Brain microvascular endothelial cell (primary cell): ENCODE results near the gene NTMT2.
"Not testable (repeated sequence)": the region's sequence is repeated elsewhere in the genome, so short reads cannot be mapped to it uniquely, and the experiment has no call there.

Source experiments
- DNase-seq: peaks from one replicate; pipeline ENCODE4 v3.0.0-alpha.2; 2020
- H3K27ac ChIP-seq: fragments of 250-450 bp; sonication (Bioruptor Pico); 2 replicates; pipeline ENCODE4 v1.5.1; 2020; ENCODE audit warnings: mild to moderate bottlenecking, moderate library complexity
- H3K27me3 ChIP-seq: fragments of 250-450 bp; sonication (Bioruptor Pico); replicated peaks from 2 replicates; pipeline ENCODE4 v1.5.1; 2020; ENCODE audit warnings: mild to moderate bottlenecking
- H3K36me3 ChIP-seq: fragments of 250-450 bp; sonication (Bioruptor Pico); replicated peaks from 2 replicates; pipeline ENCODE4 v1.5.1; 2020; ENCODE audit warnings: mild to moderate bottlenecking
- H3K4me3 ChIP-seq: 2 replicates; pipeline ENCODE4 v1.5.1; 2011; ENCODE audit warnings: low read depth, mild to moderate bottlenecking, control low read depth, low read length, moderate library complexity
- in situ Hi-C: cut with HindIII; loops from 2 replicates; pipeline ENCODE4 v1.10.0; 2017; ENCODE audit warnings: low sequenced_read_pairs, low pct_ligation_motif_present
- TF ChIP-seq, protein P1 (sequence below): IDR thresholded peaks from 2 replicates; pipeline ENCODE4 v1.5.1; 2011; ENCODE audit warnings: low read depth, mild to moderate bottlenecking, moderate library complexity, low read length, control low read depth, inconsistent platforms; ENCODE audit errors: missing control alignments

Gene NTMT2

DNA sequence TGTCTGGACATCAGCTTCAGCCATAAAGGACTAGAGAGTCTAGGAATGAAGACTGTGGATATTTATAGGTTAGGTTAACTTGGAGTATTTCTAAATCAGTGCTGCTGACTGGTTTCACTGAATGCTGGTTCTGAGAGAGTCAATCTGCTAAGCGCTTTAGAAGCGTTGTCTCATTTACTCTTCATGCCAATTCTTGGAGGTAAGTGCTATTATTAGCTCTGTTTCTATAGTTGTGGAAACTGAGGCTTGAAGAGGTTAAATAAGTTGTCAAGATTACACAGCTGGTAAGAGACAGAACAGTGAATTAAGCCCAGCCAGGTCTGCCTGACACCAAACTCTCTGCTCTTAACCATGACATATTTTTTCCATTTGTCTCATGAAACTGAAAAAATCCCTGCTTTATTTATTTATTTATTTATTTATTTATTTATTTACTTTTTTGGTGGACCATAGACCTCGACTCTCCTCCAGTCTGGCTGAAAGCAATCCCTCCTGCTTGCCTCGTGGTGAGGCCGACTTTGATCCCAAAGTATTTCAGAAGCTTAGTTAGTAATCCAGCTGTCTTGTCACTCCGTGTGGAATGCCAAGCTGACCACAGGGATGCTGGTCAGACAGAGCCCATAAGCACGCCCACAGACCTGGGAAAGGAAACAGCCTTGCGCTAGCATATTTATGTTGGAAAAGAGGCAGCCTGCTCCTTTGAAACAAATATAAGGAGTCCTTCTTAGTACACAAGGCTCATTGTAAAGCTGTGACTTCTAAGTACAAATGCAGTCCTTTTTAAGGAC lies 16.9 kb downstream of the NTMT2 start:
- H3K36me3 ChIP-seq = no peaks in the 10 kb centered on the region
- in situ Hi-C loops = no loop called here
- TF ChIP-seq, protein P1, sequence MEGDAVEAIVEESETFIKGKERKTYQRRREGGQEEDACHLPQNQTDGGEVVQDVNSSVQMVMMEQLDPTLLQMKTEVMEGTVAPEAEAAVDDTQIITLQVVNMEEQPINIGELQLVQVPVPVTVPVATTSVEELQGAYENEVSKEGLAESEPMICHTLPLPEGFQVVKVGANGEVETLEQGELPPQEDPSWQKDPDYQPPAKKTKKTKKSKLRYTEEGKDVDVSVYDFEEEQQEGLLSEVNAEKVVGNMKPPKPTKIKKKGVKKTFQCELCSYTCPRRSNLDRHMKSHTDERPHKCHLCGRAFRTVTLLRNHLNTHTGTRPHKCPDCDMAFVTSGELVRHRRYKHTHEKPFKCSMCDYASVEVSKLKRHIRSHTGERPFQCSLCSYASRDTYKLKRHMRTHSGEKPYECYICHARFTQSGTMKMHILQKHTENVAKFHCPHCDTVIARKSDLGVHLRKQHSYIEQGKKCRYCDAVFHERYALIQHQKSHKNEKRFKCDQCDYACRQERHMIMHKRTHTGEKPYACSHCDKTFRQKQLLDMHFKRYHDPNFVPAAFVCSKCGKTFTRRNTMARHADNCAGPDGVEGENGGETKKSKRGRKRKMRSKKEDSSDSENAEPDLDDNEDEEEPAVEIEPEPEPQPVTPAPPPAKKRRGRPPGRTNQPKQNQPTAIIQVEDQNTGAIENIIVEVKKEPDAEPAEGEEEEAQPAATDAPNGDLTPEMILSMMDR = no peak
- DNase-seq = peak; percentile 94
- H3K27me3 ChIP-seq = no peaks in the 10 kb centered on the region
- no peak overlapping the region for H3K27ac ChIP-seq
- H3K4me3 ChIP-seq = no peak overlapping the region

DNA sequence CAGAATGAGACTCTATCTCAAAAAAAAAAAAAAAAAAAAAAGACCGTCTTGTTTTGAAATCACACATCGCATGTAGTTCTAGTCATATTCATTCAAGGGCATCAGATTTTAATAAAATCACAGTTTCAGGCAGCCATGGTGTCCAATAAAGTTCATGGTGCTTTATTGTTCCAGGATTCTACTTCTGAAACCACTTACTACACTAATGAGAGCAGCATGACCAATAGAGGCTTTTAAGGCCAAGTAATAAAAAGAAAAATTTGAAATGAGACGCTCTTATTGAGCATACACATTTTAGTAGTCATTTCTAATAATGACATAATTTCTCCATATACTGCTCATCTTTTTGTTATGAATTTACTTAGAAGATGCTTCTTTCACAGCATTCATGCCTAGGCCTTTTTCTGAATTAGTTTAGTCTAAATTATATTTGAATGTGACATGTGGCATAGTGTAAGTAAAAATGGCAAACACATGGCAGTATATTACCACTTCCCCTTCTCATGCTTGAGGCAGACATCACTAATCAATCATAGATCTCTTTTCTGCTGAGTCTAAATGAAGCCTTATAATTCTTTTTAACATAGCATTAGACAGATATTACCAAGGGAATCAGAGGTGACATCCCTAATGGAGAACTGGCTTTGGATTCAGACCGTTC lies 18.5 kb downstream of the NTMT2 start:
- in situ Hi-C loops = no loop called here
- TF ChIP-seq, protein P1 = no peak
- no peaks in the 10 kb centered on the region for H3K27me3 ChIP-seq

DNA sequence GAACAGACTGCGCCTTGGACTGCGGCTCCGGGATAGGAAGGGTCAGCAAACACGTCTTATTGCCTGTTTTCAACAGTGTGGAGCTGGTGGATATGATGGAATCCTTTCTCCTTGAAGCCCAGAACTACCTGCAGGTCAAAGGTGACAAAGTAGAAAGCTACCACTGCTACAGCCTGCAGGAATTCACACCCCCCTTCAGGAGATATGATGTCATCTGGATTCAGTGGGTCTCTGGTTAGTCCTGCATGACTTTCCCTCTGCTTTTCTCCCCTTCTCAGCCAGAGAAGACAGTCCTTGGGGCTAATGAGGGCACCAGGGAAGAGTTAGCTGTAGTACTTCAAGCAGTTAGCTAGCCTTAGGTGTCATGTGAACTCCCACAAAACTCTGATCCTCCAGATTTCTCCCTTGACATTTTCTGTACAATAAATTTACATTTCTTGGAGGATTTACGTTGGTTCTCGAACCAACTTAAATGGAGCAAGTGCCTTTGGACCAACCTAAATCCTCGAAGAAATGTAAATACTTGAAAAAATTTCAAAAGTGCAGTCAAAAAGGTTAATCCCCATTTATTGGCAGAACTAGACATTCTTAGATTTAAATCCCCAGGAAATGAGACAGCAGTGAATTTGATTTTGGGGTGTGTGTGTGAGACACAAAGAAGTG lies 20.9 kb downstream of the NTMT2 start:
- in situ Hi-C loops = no loop called here
- Histone ChIP-seq H3K36me3 (no peaks in the 10 kb centered on the region), H3K27me3 (no peaks in the 10 kb centered on the region), H3K27ac (no peak overlapping the region), H3K4me3 (no peak overlapping the region)
- TF ChIP-seq, protein P1 = no peak
- no peak for DNase-seq

More for the DNA sequence above, 18.5 kb downstream of the NTMT2 start:
- H3K27ac ChIP-seq = no peak overlapping the region
- no peak for DNase-seq
- no peak overlapping the region for H3K4me3 ChIP-seq
- no peaks in the 10 kb centered on the region for H3K36me3 ChIP-seq

- H3K27ac ChIP-seq = peak overlapping the region; percentile 26
- no peaks in the 10 kb centered on the region for H3K27me3 ChIP-seq
- TF ChIP-seq, protein P1 = no peak
- in situ Hi-C loops = no loop called here
- no peak overlapping the region for H3K4me3 ChIP-seq
- H3K36me3 ChIP-seq = no peaks in the 10 kb centered on the region
- no peak for DNase-seq
These were observed 22.5 kb downstream of the NTMT2 start for GRCh38 chr1:170168265-170168664.

DNA sequence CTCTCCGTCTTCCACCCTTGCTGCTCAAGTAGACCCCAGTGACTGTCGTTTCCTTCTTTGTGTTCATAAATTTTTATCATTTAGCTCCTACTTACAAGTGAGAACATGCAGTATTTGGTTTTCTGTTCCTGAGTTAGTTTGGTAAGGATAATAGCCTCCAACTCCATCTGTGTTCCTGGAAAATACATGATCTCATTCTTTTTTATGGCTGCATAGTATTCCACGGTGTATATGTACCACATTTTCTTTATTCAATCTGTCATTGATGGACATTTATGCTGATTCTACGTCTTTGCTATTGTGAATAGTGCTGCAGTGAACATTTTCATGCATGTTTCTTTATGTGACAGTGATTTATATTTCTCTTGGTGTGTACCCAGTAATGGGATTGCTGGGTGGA lies 24.8 kb downstream of the NTMT2 start:
- H3K27me3 ChIP-seq, DNase-seq, H3K4me3 ChIP-seq, in situ Hi-C loops, H3K36me3 ChIP-seq, H3K27ac ChIP-seq: not testable (repeated sequence)

GRCh38 chr1:170174395-170174794 lies 28.6 kb downstream of the NTMT2 start:
- H3K4me3 ChIP-seq = no peak overlapping the region
- no peak overlapping the region for H3K27ac ChIP-seq
- H3K27me3 ChIP-seq = no peaks in the 10 kb centered on the region
- no peaks in the 10 kb centered on the region for H3K36me3 ChIP-seq
- TF ChIP-seq, protein P1 = no peak
- no peak for DNase-seq
- in situ Hi-C loops = no loop called here
